Measurements from ENCODE around the gene SKAP1.
"Not testable (repeated sequence)": the region's sequence is repeated elsewhere in the genome, so short reads cannot be mapped to it uniquely, and the experiment has no call there.

SKAP1 gene

GRCh38 chr17:48373130-48373830 lies 56.7 kb downstream of the SKAP1 start:
- TF ChIP-seq CTCF (IDR thresholded peaks at IDR 0.05; ENCODE audit: low read depth, low read length, missing control alignments): no peak
- DNase-seq (ENCODE audit: extremely low read depth, low read depth): no peak
- no peak overlapping the region for H3K4me3 ChIP-seq (replicated peaks; ENCODE audit: low read depth, low read length)

- DNase-seq (ENCODE audit: extremely low read depth, low read depth); H3K4me3 ChIP-seq (replicated peaks; ENCODE audit: low read depth, low read length): not testable (repeated sequence)
Measured at GRCh38 chr17:48368967-48369366, 61.0 kb downstream of the SKAP1 start.

- TF ChIP-seq CTCF (IDR thresholded peaks at IDR 0.05; ENCODE audit: low read depth, low read length, missing control alignments): no peak
- no peak for DNase-seq (ENCODE audit: extremely low read depth, low read depth)
- H3K4me3 ChIP-seq (replicated peaks; ENCODE audit: low read depth, low read length): no peak overlapping the region
Measured at GRCh38 chr17:48368352-48368908, 61.6 kb downstream of the SKAP1 start.

- no peak for DNase-seq (ENCODE audit: extremely low read depth, low read depth)
- no peak for TF ChIP-seq CTCF (IDR thresholded peaks at IDR 0.05; ENCODE audit: low read depth, low read length, missing control alignments)
- H3K4me3 ChIP-seq (replicated peaks; ENCODE audit: low read depth, low read length): no peak overlapping the region
Measured at GRCh38 chr17:48363161-48363560, 66.9 kb downstream of the SKAP1 start.

GRCh38 chr17:48360861-48361633 lies 69.0 kb downstream of the SKAP1 start:
- H3K4me3 ChIP-seq (replicated peaks; ENCODE audit: low read depth, low read length); DNase-seq (ENCODE audit: extremely low read depth, low read depth): not testable (repeated sequence)

GRCh38 chr17:48357779-48358602 lies 72.0 kb downstream of the SKAP1 start:
- no peak for DNase-seq (ENCODE audit: extremely low read depth, low read depth)
- no peak overlapping the region for H3K4me3 ChIP-seq (replicated peaks; ENCODE audit: low read depth, low read length)
- TF ChIP-seq CTCF (IDR thresholded peaks at IDR 0.05; ENCODE audit: low read depth, low read length, missing control alignments): no peak

GRCh38 chr17:48356866-48357265 lies 73.1 kb downstream of the SKAP1 start:
- no peak for TF ChIP-seq CTCF (IDR thresholded peaks at IDR 0.05; ENCODE audit: low read depth, low read length, missing control alignments)
- H3K4me3 ChIP-seq (replicated peaks; ENCODE audit: low read depth, low read length): no peak overlapping the region
- no peak for DNase-seq (ENCODE audit: extremely low read depth, low read depth)

All from HFF-Myc (cell line).